ENCODE data around the gene LCT.
A peak's percentile ranks its signal among the peaks of the same experiment; 100 is the strongest.

Gene LCT

DNA sequence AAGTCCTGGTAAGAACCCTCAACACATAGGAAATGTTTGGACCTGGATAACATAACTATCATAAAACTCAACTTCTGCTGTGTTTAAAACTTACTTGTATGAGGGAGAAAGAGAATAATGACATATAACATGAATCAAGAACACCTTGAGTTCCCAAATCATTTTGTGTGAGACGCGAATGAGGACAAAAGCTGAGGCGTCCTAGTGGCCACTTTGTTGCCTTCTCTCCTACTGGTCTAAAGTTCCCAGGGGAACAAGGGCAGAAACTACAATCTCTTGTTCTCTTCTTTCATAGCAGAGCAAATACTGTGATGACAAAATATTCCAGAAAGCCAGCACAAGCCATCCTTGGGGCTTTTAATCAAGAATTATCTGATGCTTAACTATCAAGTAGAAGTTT, 8.3 kb upstream of the LCT start:
- H3K27ac Mint-ChIP-seq, result no peak overlapping the region
- no peaks in the 10 kb centered on the region for H3K9me3 Mint-ChIP-seq
- peaks cover 23% of the 10 kb centered on the region for H3K4me1 Mint-ChIP-seq
- no peak overlapping the region for H3K4me3 Mint-ChIP-seq
- DNase-seq (no peak), ATAC-seq (no peak)
- H3K27me3 Mint-ChIP-seq, result no peaks in the 10 kb centered on the region

DNA sequence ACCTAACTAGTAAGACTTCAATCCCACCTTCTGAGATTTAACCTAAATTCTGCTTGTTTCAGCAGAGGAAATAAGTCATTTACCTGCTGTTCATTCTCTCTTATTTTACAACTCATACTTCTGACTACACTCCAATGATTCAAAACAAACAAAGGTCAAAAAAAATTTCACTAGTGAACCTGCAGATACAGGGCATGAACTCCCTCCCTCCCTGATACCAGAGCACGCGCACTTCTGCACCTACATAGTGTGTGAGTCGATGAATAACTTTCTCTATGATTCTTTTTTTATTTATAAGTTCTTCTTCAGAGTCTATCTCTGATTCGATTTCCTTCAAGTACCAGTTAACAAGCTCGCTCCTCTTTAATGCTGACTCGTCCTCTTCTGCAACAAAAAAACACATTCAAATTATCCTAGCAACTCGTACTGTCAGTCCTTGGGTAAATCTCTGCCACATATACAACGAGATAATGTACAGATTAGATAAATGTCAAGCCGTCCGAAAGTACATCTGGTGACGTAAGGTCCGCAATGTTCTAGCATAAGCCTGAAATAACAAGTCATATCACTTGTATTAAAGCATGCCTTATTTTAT, 7.4 kb upstream of the LCT start:
- no peaks in the 10 kb centered on the region for H3K9me3 Mint-ChIP-seq
- ATAC-seq (no peak), DNase-seq (no peak)
- H3K4me3 Mint-ChIP-seq, result no peak overlapping the region
- peaks cover 28% of the 10 kb centered on the region for H3K4me1 Mint-ChIP-seq
- H3K27me3 Mint-ChIP-seq, result no peaks in the 10 kb centered on the region
- H3K27ac Mint-ChIP-seq, result no peak overlapping the region

DNA sequence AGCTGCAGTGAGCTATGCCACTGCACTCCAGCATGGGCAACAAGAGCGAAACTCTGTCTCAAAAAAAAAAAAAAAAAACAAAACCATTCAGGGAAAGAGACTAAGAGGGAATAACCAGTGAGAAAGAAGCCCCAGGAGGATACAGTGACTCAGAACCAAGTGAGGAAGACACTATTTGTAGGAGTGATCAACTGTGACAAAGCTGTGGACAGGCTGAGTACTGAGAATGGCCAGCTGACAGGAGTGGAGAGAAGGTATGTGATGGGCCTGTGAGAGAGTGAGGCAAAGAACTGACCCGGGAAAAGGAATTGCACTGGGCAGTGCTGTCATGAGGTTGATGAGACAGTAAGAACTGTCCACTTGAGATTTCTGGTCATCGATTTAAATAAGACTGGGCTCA, 6.7 kb upstream of the LCT start:
- DNase-seq (no peak), ATAC-seq (no peak)
- Mint-ChIP-seq H3K4me1 (peaks cover 28% of the 10 kb centered on the region), H3K9me3 (no peaks in the 10 kb centered on the region), H3K27me3 (no peaks in the 10 kb centered on the region), H3K4me3 (no peak overlapping the region), H3K27ac (peak overlapping the region in 1 of 2 donors; percentile 3)

DNA sequence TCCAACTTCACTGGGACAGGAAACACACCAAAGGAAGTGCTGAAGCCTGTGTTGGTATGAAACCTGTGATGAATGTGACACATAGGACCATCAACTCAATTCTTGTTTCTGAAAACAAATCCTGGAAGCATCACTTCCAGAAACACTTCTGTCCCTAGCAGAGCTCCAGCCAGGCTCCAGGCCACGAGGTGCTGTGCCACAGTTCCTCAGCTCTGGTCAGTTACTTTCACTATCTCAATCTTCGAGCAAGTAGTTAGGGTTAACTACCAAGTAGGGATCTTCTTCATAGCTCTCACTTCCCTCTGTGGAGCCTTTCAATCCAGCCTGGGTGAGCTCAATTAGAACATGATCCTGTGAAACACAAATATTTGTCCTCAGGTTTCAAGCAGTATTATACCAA, 3.6 kb upstream of the LCT start:
- Mint-ChIP-seq H3K27me3 (no peaks in the 10 kb centered on the region), H3K4me1 (peaks cover 43% of the 10 kb centered on the region), H3K27ac (no peak overlapping the region), H3K9me3 (no peaks in the 10 kb centered on the region), H3K4me3 (no peak overlapping the region)
- no peak for DNase-seq
- ATAC-seq, result peak; percentile 46

DNA sequence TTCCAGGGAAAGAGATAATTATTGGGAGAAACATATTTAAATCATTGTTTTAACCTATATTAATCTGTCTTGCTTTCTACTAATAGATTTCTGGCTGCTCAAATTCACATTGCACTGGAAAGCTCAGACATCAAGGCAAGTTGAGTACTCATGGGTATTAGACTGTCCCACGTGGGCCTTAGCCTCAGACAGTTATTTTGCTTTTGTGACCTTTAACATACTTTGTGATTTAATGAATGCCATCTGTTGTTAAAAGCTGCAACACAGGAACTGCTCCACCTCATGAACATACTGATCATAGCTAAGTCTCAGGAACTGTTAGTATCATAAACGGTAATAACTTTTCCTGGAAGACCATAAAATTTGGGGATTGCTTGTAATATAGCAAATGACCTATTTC, 2.7 kb upstream of the LCT start:
- ATAC-seq, result no peak
- Mint-ChIP-seq H3K9me3 (no peaks in the 10 kb centered on the region), H3K27ac (no peak overlapping the region), H3K27me3 (no peaks in the 10 kb centered on the region), H3K4me3 (no peak overlapping the region), H3K4me1 (peaks cover 46% of the 10 kb centered on the region)
- DNase-seq, result no peak

DNA sequence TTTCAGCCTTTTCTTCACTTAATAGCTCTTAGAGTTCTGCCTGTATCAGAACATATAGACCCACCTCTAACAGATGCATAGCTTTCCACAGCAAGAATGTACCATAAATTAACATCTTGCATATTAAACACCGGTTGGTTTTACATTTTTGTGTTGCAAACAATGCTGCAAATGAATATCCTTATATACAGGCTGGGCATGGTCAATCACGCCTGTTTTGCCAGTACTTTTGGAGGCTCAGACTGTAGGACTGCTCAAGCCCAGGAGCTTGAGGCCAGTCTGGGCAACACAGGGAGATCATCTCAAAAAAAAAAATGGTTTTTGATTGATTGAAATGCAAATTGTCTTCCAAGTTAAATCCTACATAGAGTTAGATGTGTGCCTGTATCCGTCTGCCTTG, 1.5 kb upstream of the LCT start:
- ATAC-seq (no peak), DNase-seq (no peak)
- no peaks in the 10 kb centered on the region for H3K9me3 Mint-ChIP-seq
- H3K27me3 Mint-ChIP-seq, result no peaks in the 10 kb centered on the region
- no peak overlapping the region for H3K4me3 Mint-ChIP-seq
- no peak overlapping the region for H3K27ac Mint-ChIP-seq
- peaks cover 46% of the 10 kb centered on the region for H3K4me1 Mint-ChIP-seq

DNA sequence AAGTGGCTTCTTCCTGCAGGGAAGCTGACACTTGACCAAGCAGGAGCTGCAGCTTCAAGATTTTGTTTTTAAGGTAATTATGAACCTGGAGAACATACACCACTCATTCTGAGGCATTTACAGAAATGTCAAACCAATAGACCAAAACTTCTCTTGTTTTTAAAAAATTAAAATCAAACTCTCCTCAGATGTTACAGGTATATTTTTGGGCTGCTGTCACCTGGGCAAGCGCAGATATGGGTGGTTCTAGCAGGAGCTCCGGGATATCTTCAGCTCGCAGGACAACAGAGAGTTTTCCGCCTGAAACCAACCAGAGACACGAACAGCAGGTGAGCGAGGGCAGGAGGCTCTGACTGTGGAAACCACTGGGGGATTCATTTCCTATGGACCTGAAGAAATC, 4.1 kb downstream of the LCT start:
- no peak for ATAC-seq
- Mint-ChIP-seq H3K27me3 (no peaks in the 10 kb centered on the region), H3K4me1 (peaks cover 18% of the 10 kb centered on the region), H3K4me3 (no peak overlapping the region), H3K9me3 (no peaks in the 10 kb centered on the region), H3K27ac (no peak overlapping the region)
- DNase-seq, result no peak

DNA sequence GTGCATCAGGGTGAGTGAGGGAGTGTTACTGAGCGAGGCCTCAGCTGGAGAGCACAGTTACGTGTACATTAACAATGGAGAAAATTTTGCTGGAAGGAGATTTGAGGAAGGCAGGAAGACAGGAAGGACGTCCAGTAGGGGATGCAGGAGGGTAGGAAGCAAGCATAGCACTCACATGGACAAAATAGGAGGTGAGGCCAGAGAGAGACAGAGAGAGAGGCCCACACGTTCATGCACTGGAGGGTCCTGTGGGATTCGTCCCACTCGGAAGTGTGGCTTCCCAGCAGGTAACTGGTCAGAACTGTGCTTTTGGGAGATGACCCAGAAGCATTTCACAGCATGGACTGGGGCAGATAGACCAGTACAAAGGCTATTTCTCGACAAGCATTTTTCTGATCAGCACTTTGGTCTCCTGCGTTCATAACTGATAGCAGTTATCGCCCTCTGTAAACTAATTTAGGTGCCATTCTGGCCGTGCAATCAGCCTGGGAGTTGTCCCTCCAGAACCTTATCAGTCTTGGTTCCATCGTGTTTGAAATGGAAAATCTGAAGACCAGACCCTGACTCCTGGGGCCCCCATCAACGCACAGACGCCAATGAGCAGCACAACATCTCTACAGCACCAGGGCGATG, 5.7 kb downstream of the LCT start:
- Mint-ChIP-seq H3K4me1 (peaks cover 10% of the 10 kb centered on the region), H3K27ac (no peak overlapping the region), H3K4me3 (no peak overlapping the region), H3K9me3 (no peaks in the 10 kb centered on the region), H3K27me3 (no peaks in the 10 kb centered on the region)
- ATAC-seq (no peak), DNase-seq (no peak)

DNA sequence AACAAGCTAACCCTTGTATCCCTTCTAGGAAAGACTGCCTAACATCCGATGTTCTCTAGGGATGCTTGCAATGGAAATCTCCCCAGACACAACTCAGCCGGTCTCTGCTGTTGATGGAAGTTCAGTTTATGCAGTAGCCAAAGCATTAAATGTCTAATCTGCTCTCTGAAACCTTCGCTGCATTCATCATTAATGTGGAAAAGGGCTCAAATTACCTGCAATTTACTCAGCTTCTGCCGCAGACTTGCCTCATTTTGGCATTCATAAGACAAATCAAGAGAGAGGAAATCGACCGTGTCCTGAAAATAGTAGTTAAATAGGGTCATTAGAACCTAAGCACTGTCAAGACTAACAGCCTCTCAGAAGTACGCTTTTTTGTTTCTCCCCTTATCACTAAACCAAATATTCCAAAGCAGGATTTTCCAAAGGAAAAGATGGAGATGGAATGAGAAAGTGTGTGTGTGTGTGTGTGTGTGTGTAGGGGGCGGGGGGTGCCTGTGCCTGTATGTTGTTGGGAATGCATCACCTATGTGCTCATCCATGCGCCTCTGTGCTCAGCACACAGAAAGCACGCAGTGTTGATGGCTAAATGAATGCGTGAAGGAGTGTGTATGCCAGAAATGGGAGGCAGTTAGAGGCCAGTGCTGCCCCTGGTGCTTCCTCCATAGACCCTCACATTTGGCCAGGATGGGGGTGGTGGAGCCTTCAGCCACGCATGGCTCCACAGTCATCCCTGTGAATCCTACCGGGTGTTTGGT, 7.4 kb downstream of the LCT start:
- no peak overlapping the region for H3K4me3 Mint-ChIP-seq
- peaks cover 14% of the 10 kb centered on the region for H3K4me1 Mint-ChIP-seq
- ATAC-seq (no peak), DNase-seq (no peak)
- no peaks in the 10 kb centered on the region for H3K9me3 Mint-ChIP-seq
- H3K27ac Mint-ChIP-seq, result peak overlapping the region in 1 of 2 donors; percentile 48
- H3K27me3 Mint-ChIP-seq, result no peaks in the 10 kb centered on the region

DNA sequence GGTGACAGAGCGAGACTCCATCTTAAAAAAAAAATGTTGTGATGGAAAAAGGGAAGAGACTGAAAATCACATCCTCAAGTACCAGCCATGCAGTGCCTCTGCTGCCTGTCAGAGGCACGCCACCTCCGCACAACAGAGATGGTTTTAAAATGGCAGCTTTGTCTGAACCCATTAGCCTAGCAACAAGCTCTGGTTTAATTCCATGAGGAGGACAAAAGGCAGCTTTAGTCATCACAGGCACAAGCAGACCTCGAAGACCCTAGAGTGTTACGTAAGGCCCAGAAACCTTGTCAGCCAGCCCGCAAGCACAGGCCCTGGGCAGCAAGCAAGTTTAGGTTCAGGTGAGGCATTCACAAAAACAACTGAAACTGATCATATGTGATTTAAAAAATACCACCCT, 10.4 kb downstream of the LCT start:
- H3K9me3 Mint-ChIP-seq, result peaks cover 13 to 18% of the 10 kb centered on the region in 2 donors
- H3K4me1 Mint-ChIP-seq, result peaks cover 35% of the 10 kb centered on the region
- ATAC-seq (no peak), DNase-seq (no peak)
- H3K4me3 Mint-ChIP-seq, result no peak overlapping the region
- H3K27me3 Mint-ChIP-seq, result no peaks in the 10 kb centered on the region
- H3K27ac Mint-ChIP-seq, result no peak overlapping the region

DNA sequence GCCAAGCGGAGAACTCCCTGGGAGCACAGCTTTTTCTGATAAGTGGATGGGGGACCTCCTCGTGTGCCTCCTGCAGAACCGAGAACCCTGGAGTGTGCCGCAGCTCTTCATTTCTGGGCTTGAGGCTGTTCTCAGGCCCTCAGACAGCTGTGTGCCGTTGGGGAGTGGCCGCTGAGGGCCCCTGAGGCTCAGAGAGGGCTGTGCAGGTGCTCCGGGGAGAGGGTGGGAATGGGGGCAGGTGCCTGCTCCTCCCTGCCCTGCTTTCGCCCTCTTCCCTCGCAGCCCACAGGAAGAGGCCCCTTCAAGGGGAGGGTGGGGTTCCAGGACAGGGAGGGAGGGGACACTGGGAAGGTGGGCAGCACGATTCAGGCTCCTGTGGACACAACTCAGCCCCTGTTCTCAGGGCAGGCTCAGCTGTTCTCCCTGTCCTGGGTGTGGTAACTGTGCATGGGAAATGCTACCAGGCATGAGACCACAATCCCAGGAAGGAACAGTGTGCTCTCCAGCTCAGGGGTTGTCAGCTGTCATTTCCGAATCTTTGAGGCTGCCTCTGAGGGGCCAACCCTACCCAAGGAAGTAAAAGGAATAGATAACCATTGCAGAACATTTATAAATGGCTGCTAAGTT, 11.3 kb downstream of the LCT start:
- peaks cover 44% of the 10 kb centered on the region for H3K4me1 Mint-ChIP-seq
- no peaks in the 10 kb centered on the region for H3K27me3 Mint-ChIP-seq
- H3K9me3 Mint-ChIP-seq, result peaks cover 13 to 18% of the 10 kb centered on the region in 2 donors
- DNase-seq (no peak), ATAC-seq (no peak)
- H3K4me3 Mint-ChIP-seq, result no peak overlapping the region
- no peak overlapping the region for H3K27ac Mint-ChIP-seq

DNA sequence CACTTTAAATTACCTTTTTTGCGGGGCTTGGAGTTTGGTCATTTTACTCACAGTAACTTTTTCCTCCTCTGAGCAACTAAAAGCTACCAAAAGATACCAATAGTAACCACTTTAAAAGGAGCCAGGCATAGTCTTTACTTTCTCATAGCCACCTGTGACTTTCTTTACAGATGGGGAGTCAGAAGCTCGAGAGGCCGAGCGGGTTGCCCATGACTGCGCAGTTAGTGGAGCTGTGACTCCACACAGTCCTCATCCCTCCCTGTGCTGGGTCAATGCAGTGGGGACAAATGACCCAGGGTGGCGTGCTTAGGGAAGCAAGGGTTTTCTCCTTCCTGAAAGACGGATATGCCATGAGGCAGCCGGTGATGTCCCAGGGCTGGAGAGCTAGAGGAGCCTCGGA, 11.9 kb downstream of the LCT start:
- H3K27me3 Mint-ChIP-seq, result no peaks in the 10 kb centered on the region
- DNase-seq, result no peak
- H3K9me3 Mint-ChIP-seq, result peaks cover 13 to 18% of the 10 kb centered on the region in 2 donors
- no peak for ATAC-seq
- peaks cover 49% of the 10 kb centered on the region for H3K4me1 Mint-ChIP-seq
- H3K27ac Mint-ChIP-seq, result no peak overlapping the region
- peak overlapping the region in 1 of 2 donors; percentile 51 for H3K4me3 Mint-ChIP-seq

DNA sequence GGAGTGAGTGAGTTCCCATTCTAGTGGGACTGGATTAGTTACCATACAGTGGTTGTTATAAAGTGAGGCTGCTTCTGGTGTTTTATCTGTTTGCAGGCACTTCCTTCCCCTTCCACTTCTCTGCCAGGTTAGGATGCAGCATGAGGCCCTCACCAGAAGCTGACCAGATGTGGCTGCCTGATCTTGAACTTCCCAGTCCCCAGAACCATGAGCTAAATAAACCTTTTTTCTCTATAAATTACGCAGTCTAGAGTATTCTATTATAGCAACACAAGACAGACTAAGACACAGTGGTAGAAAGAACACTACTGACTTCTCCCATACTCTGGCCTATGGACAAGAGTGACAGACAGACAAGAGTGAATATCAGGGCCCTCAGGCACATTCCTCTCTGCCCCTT, 14.1 kb downstream of the LCT start:
- no peak for DNase-seq
- Mint-ChIP-seq H3K4me3 (no peak overlapping the region), H3K9me3 (peaks cover 13 to 18% of the 10 kb centered on the region in 2 donors), H3K27me3 (no peaks in the 10 kb centered on the region), H3K27ac (peak overlapping the region in 1 of 2 donors; percentile 12), H3K4me1 (peaks cover 70% of the 10 kb centered on the region)
- no peak for ATAC-seq

DNA sequence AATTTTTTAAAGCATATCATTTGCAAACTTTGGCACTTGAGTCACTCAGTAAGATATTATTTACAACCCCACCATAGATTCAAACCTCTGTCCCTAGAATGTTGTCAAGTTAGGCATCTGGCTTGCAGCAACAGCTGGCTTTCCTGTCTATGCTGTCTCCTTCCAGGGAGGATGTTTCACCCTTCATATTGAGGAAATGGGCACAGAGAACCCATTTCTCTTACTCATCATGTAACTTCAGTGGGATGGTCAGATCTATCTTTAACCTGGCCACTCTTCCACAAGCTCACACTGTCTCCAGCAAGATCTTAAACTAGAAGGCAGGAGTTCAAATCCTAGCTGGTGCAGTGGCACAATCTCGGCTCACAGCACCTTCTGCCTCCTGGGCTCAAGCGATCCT, 15.8 kb downstream of the LCT start:
- ATAC-seq (no peak), DNase-seq (no peak)
- Mint-ChIP-seq H3K27me3 (no peaks in the 10 kb centered on the region), H3K4me1 (peaks cover 83% of the 10 kb centered on the region), H3K27ac (peak overlapping the region; percentile 66 to 86), H3K9me3 (peaks cover 13 to 18% of the 10 kb centered on the region in 2 donors), H3K4me3 (peak overlapping the region; percentile 70 to 73)

DNA sequence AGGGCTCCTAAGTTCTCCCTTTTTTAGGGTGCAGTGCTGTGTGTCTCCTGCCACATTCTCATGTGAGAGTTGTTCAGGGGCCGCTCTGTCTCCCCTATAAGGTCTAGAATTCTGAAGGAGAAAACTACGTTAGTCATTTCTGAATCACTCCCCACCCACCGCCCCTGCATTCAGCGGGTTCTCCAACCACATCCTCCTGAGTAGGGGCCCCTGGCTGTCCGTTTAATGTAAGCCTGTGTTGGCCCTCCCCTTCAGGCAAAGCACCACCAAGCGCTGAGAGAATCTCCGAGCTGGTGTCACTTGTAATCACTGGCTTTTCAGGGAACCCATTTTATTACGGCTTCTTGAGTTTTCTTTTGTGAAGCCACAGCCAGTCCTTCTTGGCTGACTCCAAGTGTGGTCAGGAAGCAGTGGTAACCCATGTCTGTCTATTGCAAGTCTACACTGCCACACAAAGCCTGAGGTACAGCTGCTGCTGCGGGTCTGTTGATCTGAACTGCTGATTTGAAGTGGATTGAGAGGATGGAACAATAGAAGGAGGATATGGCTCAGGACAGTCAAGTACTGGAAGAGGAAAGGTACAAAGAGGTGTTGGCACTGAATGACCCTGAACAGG, 16.9 kb downstream of the LCT start:
- ATAC-seq (peak; percentile 98), DNase-seq (peak; percentile 87 to 94)
- H3K27ac Mint-ChIP-seq, result peak overlapping the region; percentile 81 to 84
- peaks cover 15 to 18% of the 10 kb centered on the region in 2 donors for H3K9me3 Mint-ChIP-seq
- peak overlapping the region; percentile 70 to 73 for H3K4me3 Mint-ChIP-seq
- no peaks in the 10 kb centered on the region for H3K27me3 Mint-ChIP-seq
- H3K4me1 Mint-ChIP-seq, result peaks cover 83% of the 10 kb centered on the region

All from stimulated activated naive CD8-positive, alpha-beta T cell treated with anti-CD3 and anti-CD28 coated beads, Interleukin-15, amount 100 ng/mL, for 72 hours (primary cell).